ENCODE data around the gene DYNLRB1.

Gene DYNLRB1

GRCh38 chr20:34510575-34510974, 5.6 kb upstream of the DYNLRB1 start:
- in situ Hi-C loops (cut with HindIII; ENCODE audit: low sequenced_read_pairs) = loop anchor here (25.0 kb wide), 1 partner anchor 173 kb away; no protein-coding TSS in a partner anchor

- in situ Hi-C loops (cut with HindIII; ENCODE audit: low sequenced_read_pairs) = loop anchor here (25.0 kb wide), 1 partner anchor 175 kb away; no protein-coding TSS in a partner anchor
Measured at GRCh38 chr20:34511891-34512265, 4.3 kb upstream of the DYNLRB1 start.

- in situ Hi-C loops (cut with HindIII; ENCODE audit: low sequenced_read_pairs) = loop anchor here (25.0 kb wide), 1 partner anchor 175 kb away; no protein-coding TSS in a partner anchor
Measured at GRCh38 chr20:34512266-34512954, 3.8 kb upstream of the DYNLRB1 start.

- in situ Hi-C loops (cut with HindIII; ENCODE audit: low sequenced_read_pairs) = loop anchor here (25.0 kb wide), 1 partner anchor 176 kb away; no protein-coding TSS in a partner anchor
Measured at GRCh38 chr20:34512955-34513419, 3.2 kb upstream of the DYNLRB1 start.

- in situ Hi-C loops (cut with HindIII; ENCODE audit: low sequenced_read_pairs) = loop anchor here (25.0 kb wide), 1 partner anchor 177 kb away; no protein-coding TSS in a partner anchor
Measured at GRCh38 chr20:34514034-34514433, 2.2 kb upstream of the DYNLRB1 start.

GRCh38 chr20:34514897-34515483, 1.2 kb upstream of the DYNLRB1 start:
- in situ Hi-C loops (cut with HindIII; ENCODE audit: low sequenced_read_pairs) = loop anchor here (5.0 to 25.0 kb wide), 2 partner anchors 58 to 178 kb away; no protein-coding TSS in a partner anchor

- in situ Hi-C loops (cut with HindIII; ENCODE audit: low sequenced_read_pairs) = loop anchor here (5.0 to 25.0 kb wide), 2 partner anchors 58 to 178 kb away; no protein-coding TSS in a partner anchor
Measured at GRCh38 chr20:34515484-34516246, 557 bp upstream of the DYNLRB1 start.

GRCh38 chr20:34517114-34517505, 888 bp downstream of the DYNLRB1 start:
- in situ Hi-C loops (cut with HindIII; ENCODE audit: low sequenced_read_pairs) = loop anchor here (5.0 to 25.0 kb wide), 2 partner anchors 60 to 180 kb away; no protein-coding TSS in a partner anchor

GRCh38 chr20:34518863-34519262, 2.6 kb downstream of the DYNLRB1 start:
- in situ Hi-C loops (cut with HindIII; ENCODE audit: low sequenced_read_pairs) = loop anchor here (5.0 to 25.0 kb wide), 2 partner anchors 62 to 182 kb away; no protein-coding TSS in a partner anchor

- in situ Hi-C loops (cut with HindIII; ENCODE audit: low sequenced_read_pairs) = loop anchor here (5.0 to 25.0 kb wide), 2 partner anchors 63 to 183 kb away; no protein-coding TSS in a partner anchor
Measured at GRCh38 chr20:34519841-34520240, 3.6 kb downstream of the DYNLRB1 start.

GRCh38 chr20:34522969-34523871, 7.0 kb downstream of the DYNLRB1 start:
- in situ Hi-C loops (cut with HindIII; ENCODE audit: low sequenced_read_pairs) = loop anchor here (25.0 kb wide), 1 partner anchor 186 kb away; no protein-coding TSS in a partner anchor

GRCh38 chr20:34524426-34524825, 8.2 kb downstream of the DYNLRB1 start:
- in situ Hi-C loops (cut with HindIII; ENCODE audit: low sequenced_read_pairs) = loop anchor here (25.0 kb wide), 1 partner anchor 187 kb away; no protein-coding TSS in a partner anchor

GRCh38 chr20:34525342-34525708, 9.1 kb downstream of the DYNLRB1 start:
- in situ Hi-C loops (cut with HindIII; ENCODE audit: low sequenced_read_pairs) = no loop called here

- in situ Hi-C loops (cut with HindIII; ENCODE audit: low sequenced_read_pairs) = no loop called here
Measured at GRCh38 chr20:34525709-34526416, 9.6 kb downstream of the DYNLRB1 start.

- in situ Hi-C loops (cut with HindIII; ENCODE audit: low sequenced_read_pairs) = no loop called here
Measured at GRCh38 chr20:34526466-34526865, 10.2 kb downstream of the DYNLRB1 start.

GRCh38 chr20:34527016-34527415, 10.8 kb downstream of the DYNLRB1 start:
- in situ Hi-C loops (cut with HindIII; ENCODE audit: low sequenced_read_pairs) = no loop called here

GRCh38 chr20:34528921-34529297, 12.7 kb downstream of the DYNLRB1 start:
- in situ Hi-C loops (cut with HindIII; ENCODE audit: low sequenced_read_pairs) = no loop called here

- in situ Hi-C loops (cut with HindIII; ENCODE audit: low sequenced_read_pairs) = loop anchor here (5.0 kb wide), 2 partner anchors 38 to 183 kb away; no protein-coding TSS in a partner anchor
Measured at GRCh38 chr20:34529742-34530141, 13.5 kb downstream of the DYNLRB1 start.

GRCh38 chr20:34530342-34530741, 14.1 kb downstream of the DYNLRB1 start:
- in situ Hi-C loops (cut with HindIII; ENCODE audit: low sequenced_read_pairs) = loop anchor here (5.0 kb wide), 2 partner anchors 37 to 182 kb away; no protein-coding TSS in a partner anchor
